SK-N-MC (cell line): ENCODE measurements around the gene LYVE1.

Experiments used
- EZH2 ChIP-seq: fragments of 200-600 bp; sonication (generic); IDR thresholded peaks from one replicate; pipeline ENCODE4 v1.6.1; 2017; ENCODE audit warnings: antibody characterized with exemption
- POLR2AphosphoS5 ChIP-seq: IDR thresholded peaks from 2 replicates; pipeline ENCODE4 v1.6.1; 2012; ENCODE audit warnings: mild to moderate bottlenecking, low read depth, low read length, borderline replicate concordance

DNA sequence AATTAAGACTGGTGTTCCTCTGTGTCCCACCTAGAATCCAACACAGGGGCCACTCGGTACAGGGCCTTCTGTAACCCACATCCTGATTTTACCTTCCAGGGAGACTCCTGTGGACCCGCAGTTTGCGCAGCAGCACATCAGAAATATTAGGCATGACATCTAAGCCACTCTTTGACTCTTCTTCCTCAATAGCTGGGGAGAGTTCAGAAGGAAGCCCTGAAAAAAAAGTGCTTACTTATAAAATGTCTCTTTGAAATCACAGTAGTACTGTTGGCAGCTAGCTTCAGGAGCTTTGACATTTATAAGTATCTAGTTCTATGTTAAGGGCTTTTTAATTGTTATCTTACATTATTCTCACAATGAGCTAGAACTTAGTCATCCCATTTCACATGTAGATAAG, 41.2 kb upstream of the LYVE1 start:
- TF ChIP-seq EZH2 = no peak
- no peak for TF ChIP-seq POLR2AphosphoS5
